GM12875 (cell line): Measurements from ENCODE around the gene AFDN.

Source experiments
- H3K4me3 ChIP-seq: one replicate; pipeline ENCODE4 v1.5.1; 2011; ENCODE audit warnings: low read depth, low read length, control low read depth
- TF ChIP-seq, protein P1 (sequence below): IDR thresholded peaks from 2 replicates; pipeline ENCODE4 v1.5.1; 2011; ENCODE audit warnings: low read depth, mild to moderate bottlenecking, control low read depth, inconsistent platforms, low read length, moderate library complexity, borderline replicate concordance; ENCODE audit not compliant: insufficient read depth

Gene AFDN

GRCh38 chr6:167782698-167783517 is 43.8 kb upstream of the AFDN start:
- H3K4me3 ChIP-seq = no peak overlapping the region
- TF ChIP-seq, protein P1, sequence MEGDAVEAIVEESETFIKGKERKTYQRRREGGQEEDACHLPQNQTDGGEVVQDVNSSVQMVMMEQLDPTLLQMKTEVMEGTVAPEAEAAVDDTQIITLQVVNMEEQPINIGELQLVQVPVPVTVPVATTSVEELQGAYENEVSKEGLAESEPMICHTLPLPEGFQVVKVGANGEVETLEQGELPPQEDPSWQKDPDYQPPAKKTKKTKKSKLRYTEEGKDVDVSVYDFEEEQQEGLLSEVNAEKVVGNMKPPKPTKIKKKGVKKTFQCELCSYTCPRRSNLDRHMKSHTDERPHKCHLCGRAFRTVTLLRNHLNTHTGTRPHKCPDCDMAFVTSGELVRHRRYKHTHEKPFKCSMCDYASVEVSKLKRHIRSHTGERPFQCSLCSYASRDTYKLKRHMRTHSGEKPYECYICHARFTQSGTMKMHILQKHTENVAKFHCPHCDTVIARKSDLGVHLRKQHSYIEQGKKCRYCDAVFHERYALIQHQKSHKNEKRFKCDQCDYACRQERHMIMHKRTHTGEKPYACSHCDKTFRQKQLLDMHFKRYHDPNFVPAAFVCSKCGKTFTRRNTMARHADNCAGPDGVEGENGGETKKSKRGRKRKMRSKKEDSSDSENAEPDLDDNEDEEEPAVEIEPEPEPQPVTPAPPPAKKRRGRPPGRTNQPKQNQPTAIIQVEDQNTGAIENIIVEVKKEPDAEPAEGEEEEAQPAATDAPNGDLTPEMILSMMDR = no peak

DNA sequence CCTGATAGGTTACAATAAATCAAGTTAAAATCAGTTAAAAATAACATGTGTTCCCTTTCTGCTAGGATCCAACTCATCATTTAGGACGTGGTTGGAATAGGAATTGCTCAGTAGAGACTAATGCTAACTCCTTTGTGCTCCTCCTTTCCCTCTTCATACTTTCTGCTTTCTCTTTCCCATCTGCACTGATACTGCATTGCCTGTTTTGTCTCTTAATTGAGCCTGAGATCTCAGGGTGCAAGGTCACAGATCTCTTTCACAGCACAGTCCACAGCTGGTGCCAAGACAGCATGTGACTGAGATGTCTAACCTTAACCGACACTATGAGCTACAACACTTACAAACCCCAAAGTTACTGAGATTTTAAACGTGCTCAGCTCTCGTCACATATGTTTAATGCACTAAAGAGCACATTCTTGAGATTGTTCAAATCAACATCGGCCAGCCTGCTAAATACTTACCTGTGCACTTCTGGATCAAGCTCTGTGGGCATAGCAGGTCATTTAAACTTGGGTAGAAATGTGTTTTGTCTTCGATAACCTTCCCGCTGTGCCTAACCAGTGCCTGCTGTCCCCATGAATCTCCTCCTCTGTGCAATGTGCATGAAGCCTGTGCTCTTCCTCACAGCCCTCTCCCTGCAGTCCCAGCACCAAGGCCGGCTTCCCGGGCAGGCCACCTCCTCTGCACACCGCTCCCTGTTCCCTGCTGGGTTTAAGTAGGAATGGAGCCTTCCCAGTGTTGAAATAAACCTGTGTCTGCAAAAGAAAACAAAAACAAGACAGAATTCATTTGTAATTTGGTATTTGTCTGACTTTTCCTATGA is 39.6 kb upstream of the AFDN start:
- H3K4me3 ChIP-seq = no peak overlapping the region
- TF ChIP-seq, protein P1 = no peak

DNA sequence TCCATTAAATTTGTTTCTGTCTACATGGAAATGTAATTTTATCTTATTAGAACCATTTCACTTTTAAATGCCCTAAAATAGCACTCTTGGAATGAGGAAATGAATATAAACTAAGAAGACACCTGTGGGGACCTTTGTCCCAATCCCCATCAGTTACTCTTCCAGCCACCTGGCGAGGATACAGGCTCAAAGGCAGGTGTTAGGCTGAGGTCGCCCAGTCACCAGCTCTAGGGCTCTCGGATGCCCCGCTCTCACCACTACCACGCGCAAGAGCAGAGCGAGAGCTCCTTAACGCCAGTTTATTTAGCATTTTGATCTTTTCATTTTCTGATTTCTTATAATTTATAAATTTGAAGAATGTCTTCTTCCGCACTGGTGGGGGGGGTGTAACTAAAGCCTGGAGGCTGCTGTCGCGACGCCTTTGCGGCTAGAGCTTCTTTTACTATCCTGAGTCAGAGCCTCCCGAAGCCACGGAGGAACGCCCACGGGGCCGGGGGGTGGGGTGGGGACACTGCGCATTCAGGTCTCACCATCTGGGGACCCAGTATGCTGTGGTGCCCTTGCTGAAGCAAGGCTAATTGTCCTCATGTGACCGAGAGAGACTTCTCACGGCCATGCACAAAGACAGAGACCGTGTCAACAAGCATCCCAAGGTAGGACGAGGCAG is 38.7 kb upstream of the AFDN start:
- TF ChIP-seq, protein P1 = no peak
- H3K4me3 ChIP-seq = no peak overlapping the region

DNA sequence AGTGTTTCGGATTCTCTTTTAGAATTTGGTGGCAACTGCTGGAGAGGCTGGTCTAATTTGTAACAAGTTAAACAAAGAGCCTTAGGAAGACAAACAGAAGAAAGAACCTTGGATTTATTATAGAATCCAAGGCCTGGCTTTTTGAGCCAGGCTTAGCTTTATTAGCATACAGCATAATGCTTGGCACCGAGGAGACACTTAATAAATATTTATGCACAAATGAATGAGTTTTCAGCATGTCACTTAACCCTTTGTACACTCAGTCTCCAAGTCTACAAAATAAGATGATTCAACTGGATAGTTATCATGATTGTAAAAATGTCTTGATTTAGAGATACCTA is 38.2 kb upstream of the AFDN start:
- TF ChIP-seq, protein P1 = no peak
- H3K4me3 ChIP-seq = no peak overlapping the region

GRCh38 chr6:167789358-167789757 is 37.4 kb upstream of the AFDN start:
- TF ChIP-seq, protein P1 = no peak
- no peak overlapping the region for H3K4me3 ChIP-seq

DNA sequence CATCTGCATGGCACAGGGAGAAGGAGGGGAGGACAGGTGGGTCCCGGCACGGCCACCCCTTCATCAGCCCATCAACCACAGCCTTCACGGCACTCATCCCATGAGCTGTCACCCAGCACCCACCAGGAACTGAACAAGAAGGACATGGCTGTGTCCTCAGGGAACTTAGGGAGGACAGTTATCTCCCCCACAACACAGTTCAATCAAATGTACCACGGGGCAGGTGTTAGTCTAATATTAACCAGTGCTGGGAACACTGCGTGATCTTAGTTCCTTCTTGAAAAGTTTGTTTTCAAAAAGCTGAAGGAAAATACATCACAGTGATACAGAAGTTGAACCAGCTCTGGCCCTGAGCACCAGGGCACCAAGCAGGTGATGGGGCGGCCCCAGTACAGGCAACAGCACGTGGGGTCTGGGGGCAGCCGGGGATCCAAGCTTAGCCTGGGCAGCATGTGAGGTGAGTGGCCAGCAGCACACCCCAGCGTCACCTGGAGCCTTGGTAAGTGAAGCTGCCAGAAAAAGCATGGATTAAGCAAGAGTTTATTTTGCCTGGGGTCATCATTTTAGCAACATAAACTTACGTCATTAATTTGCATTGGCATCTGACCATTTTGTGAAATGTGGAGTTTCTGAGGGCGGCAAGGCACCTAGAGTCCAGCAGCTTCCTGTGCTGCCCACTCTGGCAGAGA is 35.5 kb upstream of the AFDN start:
- TF ChIP-seq, protein P1 = no peak
- H3K4me3 ChIP-seq = no peak overlapping the region
